HG03097 (cell line): ENCODE data around the gene ARHGEF7.

Experiments
- ATAC-seq: cut with Tn5 transposase; IDR thresholded peaks from one replicate; pipeline ENCODE4 v1.9.1; 2021; ENCODE audit not compliant: unreplicated experiment, low FRiP score

Gene ARHGEF7

DNA sequence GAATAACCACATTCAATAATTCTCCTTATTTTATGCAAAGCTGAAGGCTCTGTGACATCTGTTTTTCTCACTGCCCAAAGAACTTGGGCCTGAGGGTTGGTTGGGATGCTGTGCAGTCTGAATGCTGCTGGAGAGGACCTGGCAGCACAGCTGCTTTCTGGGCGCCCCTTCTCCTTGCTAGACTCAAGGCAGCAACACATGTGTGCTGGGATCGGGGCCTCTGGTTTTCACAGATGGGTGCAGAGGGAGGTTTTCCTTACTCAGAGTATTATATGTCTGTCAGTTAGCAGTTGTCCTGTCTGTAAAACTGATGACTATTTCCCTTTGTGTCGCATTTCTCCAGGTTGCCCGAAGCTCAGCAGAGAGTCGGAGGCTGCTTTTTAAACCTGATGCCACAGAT is 152.1 kb downstream of the ARHGEF7 start:
- no peak for ATAC-seq

DNA sequence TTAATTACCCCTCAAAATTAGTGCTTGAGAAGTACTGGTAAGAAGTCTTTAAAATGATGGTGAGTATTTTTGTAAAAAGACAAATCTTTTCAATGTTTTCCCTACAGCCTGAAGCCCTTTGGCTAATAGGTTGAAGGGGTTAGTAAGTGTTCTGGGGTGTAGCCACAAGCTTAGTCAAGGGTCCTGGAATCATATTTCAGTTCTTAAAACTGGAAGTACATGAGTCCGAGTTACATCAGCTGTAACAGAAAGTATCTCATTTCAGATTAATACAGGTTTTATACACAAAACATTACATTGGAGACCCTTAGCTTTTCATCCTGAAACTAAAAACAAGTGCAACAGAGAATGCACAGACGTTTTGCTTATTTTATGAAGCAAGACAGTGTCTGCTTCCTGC is 152.7 kb downstream of the ARHGEF7 start:
- ATAC-seq: no peak

DNA sequence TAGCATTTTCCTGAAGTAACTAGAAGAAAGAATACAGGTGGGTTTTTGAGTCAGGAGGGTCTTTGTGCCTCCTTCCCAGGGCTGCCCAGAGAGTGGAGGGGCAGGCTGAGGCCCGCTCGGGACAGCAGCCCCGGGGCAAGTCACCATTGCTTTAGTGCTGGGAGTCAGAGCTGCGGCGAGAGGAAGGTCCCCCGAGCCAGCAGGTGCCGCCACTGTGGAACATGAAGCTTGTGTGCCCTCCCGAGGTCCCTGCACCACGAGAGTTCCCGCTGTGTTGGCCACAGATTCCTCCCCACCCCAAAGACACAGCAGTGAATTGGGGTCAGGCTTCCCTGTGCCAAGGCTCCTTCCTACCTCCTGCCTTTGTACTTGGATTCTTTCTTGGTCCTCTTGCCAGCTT is 154.4 kb downstream of the ARHGEF7 start:
- no peak for ATAC-seq

DNA sequence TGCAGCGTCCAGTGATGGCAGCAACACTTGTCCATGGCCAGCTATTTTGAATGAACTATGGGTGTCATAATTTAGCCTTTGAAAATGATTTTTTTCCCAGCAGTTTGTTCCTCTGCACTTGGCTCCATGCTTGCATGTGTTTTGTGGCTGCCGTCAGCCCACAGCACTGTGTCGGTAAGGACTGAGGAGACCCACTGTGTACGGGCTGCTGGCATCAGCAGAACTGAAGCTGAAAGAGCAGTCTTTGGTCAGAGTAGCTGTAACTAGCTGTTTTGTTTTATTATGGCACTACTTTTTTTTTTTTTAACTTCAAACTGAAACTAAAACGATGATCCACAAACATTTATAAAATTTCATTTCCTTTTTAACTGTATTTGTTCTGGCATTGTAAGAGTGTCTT is 155.0 kb downstream of the ARHGEF7 start:
- ATAC-seq: no peak

DNA sequence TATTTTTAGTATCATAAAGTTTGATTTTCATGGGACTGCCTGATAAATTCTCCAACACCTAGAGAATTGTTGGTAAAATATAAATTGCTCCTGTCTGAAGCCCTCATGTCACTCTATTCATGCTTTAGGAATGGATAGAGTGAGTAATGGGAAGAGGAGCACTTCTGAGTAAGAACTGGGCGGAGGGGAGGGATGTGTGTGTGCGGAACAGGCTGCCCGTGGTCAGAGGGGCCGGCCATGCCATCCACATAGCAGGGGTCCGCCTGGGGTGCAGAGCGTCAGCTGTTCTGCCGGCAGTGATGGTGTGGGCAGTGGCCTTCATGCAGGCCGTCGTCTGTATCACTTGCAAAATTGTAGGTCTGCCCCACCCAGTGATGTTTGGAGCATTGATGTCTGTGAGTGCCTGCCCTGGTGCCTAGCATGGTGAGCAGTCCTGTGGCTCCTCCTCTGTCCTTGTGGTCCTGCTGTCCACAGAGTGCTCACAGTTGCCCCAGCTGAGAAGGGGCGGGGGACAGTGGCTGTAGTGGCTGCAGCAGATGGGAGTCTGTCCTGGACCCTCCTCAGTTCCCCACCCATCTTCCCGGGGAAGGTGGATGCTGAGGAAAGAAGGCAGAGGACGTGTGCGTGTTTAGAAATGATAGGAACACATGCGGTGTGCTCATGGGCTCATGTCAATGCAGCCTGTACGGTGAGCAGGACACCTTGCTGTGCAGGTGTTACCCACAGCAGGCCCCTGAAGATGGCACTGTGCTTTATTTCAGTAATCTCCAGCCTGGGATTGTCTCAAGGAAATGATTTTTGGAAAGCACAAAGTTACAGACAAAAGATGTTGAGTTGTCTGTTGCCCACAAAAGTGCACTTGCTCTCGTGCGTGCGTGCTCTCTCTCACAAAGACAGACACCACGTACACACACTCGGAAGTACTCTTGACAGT is 155.9 kb downstream of the ARHGEF7 start:
- no peak for ATAC-seq

DNA sequence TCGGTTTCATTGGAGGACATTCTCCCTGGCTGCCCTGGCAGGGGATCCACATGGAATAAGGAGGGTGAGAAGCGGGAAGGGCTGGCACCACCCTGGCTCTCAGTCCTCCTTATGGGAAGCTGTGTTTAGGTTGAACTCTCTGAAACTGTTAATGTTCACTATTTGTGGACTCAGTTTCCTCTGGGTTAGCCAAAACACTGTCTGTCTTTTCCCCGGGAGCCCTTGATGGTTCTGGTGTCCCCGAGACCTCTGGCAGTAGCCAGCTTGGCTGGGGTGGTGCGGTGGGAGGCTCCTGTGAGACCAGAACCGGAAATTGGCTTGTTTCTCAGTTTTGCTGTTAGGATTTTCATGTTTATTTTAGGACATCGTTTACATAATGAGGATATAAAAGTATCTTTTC is 157.0 kb downstream of the ARHGEF7 start:
- ATAC-seq: no peak

DNA sequence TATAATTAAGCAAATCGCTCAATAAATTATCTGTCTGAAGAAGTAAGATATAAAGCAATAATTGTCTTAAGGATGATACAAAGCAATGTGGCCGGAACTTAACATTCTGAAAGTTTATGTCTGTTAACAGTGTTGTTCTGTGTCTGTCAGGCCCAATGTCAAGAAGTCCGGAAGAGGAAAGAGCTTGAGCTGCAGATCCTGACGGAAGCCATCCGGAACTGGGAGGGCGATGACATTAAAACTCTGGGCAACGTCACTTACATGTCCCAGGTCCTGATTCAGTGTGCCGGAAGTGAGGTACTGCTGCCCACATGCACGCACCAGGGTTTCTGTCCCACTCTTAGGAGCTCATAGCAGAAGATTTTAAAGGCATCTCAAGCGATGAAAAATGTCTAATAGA is 160.3 kb downstream of the ARHGEF7 start:
- ATAC-seq: no peak

DNA sequence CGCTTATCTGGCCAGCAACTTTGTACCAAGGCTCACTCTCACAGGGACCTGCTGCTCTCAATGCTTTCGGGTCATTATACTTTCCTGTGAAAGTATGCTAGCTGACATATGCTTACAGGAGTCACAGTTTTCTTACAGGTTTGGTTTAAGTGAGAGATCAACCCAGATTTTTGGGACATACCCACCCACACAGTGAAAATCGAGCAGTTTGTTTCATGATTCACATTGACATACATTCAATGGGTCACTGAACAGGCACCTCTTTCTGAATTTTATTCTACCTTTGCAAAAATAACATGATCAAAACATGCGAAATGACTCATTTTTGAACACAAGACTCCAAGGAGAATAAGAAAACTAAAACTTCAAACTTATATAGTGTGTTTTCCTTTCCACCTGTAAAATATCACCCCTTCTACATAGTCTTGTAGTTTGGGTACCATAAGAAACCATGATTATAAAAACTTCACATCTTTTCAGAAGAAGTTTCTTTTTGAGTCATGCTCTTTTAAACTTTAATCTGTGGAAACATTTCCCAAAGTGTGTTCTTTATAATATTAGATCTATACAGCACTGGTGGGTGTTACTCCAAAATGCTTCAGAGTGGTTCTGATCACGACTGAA is 161.0 kb downstream of the ARHGEF7 start:
- no peak for ATAC-seq

DNA sequence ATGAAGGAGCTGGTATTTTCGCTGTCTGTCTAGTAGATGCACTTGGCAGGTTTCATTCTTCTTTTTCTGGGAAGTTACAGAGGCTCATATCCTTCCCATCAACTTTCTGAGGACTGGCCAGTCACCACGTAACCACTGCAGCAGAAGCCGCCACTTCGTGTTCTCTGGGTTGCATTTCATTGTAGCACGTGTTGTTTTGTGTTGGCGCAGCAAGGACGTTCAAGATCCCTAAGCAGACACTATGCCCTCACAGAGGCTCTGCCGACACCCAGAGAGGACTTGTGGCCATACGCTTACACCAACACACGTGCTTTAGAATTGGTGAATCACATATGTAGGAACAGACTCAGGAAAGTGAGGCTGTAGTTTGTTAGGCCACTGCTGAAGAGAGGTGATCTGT is 163.1 kb downstream of the ARHGEF7 start:
- ATAC-seq: no peak

DNA sequence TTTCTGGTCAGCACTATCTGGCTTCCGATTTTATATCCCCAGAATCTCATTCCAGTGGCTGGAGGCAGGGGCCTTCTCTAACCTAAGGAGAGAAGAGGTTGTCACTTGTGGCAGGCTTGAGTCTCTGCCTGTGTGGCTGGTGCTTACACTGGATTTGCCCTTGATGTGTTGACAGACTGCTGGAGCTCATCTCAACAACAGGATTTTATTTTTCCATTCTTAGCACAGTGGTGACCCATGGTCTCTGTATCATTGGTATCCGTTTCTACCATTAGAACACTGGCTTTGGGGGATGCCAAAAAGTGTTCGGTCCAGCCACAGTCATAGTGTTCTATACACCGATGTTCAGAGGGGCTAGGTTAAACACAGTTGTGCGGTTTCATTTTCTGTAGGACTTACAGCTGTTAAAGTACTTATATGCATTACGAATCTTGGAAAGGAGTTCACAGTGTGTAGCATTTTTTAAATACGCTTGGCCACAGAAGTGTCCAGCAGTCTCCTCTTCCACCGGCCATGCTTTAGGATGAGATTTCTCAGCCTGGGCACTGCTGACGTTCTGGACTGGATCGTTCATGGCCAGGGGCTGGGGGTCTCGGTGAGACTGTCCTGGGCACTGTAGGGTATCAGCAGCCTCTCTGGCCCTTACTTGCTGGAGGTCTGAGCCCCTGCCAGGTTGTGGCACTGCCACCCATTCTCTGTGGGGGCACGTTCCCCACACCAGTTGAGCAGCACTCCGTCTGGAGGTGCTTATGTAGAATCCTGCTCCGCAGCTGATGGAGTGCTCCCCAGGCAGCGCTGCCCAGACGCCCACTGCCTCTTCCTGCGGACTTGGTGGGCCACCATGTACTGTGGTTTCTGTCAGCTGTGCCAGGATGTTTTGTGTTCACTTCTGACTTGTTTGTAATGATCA is 163.9 kb downstream of the ARHGEF7 start:
- no peak for ATAC-seq

DNA sequence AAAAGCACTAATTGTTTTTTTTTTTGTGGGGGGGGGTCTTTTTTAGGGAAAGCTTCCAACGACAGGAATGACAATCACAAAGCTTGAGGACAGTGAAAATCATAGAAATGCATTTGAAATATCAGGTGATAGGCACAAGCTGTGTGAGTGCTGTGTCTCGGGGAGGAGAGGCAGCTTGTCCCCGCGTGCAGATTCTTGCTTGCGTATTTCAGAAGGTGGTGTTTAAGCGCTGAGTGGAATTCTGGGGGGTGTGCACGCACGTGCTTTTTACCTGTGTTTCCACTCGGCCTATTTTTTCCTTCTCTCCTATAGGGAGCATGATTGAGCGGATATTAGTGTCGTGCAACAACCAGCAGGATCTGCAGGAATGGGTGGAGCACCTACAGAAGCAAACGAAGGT is 165.1 kb downstream of the ARHGEF7 start:
- ATAC-seq: no peak

DNA sequence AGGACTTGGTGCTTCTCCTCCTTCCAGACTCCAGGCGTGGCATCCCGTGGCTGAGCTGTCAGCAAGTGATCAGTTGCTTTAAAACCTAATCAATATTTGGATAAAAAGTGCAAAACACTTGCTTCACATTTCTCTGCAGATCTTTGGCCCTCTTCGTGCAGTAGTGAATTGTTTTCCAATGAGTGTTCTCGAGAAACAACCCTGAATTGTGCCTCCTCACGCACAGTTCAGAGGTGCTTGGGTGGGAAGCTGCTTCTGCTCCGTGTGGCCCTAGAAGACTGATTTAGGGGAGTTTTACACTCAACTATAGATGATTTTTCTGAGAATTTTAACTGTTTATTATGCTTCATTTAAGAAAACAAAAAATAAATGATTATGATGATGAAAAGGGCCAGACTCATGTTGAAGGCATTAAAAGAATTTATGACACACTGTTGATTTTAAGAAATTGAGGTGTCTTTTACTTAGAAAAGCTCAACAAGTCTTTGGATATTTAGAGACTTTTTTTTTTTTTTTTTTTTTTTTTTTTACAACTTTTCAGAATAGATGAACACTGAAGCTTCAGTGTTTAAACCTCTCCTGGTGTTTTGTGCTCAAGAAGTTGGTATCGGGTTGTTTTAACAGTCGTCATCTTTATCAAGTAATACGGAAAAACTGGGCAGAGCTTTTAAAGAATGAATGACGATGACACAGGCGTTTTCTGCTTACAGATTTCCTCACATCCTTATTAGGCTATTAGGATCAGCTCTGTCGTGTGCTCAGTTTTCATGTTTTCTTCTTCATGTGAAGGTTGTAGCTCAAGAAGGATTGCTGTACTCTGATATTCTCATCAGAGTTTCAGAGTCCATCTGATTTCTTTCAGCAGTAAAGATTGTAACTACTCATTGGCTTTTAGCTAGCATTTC is 165.8 kb downstream of the ARHGEF7 start:
- ATAC-seq: no peak

DNA sequence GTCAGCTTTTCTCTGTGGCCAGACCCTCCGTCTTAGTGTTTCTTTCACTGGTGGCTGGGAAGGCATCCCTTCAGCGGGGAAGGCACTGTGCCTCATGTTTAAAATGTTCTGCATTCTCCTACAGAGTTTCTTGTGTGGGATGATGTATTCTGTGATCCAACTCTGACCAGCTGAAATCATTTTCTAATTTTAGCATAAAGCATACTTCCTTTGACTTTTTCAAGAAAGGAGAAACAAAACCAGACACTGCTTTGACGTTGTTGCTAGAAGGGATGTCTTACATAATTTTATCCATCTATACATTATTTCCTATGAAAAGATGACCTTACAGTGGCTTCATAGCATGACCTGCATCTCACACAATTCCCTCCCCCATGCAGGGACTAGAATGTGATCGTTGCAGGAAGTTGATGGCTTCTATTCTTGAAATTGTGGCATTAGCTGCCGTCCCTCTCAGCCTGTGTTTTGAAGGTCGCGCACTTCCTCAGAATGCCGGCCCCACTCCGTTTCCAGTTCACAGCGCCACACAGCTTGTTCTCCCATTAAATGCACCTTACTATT is 166.7 kb downstream of the ARHGEF7 start:
- no peak for ATAC-seq

DNA sequence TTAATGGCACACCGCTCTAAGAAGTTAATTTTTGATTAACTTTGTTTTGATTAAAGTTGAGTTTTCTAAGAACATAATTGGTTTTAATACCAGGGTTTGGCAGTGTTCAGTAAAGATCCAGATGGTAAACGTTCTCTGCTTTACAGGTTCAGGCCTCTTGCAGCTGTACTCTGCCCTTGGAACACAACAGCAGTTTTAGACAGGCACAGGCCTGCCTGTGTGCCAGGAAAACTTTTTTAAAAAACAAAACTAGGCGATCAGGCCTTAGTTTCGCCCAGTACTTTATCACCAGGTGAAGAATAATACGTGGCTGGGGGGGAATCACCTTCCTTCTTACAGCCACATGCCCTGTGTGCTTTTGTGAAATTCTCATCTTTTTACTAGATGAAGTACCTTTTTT is 167.3 kb downstream of the ARHGEF7 start:
- ATAC-seq: no peak

DNA sequence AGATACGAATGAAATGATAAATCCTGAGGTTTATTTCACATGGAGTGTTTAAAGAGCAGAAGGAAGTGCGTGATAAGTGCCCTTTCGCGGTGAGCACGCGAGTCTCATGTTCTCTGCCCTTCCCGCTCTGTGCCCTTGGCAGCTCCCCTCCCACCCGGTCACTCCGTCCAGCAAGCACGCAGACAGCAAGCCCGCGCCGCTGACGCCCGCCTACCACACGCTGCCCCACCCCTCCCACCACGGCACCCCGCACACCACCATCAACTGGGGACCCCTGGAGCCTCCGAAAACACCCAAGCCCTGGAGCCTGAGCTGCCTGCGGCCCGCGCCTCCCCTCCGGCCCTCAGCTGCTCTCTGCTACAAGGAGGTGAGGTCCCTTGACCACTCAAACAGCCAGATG is 167.9 kb downstream of the ARHGEF7 start:
- no peak for ATAC-seq

DNA sequence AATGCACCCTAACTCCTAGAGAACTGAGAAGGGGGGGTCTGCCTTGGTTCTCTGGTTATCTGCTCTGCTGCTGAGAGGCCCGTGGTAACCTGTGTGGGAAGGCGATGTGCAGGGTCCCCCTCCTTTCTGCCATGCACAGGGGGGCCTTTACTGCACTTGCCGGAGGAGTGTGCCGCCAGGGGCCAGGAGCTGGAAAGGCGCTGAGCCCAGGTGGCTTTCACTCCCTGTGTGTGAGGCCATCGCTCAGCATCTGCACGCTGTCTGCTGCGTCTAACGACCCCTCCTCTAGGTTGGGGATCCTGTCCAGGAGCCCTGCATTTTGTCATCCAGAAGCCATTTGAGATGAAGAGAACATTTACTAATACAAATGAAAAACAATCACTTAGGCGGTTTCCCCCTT is 168.3 kb downstream of the ARHGEF7 start:
- ATAC-seq: no peak

DNA sequence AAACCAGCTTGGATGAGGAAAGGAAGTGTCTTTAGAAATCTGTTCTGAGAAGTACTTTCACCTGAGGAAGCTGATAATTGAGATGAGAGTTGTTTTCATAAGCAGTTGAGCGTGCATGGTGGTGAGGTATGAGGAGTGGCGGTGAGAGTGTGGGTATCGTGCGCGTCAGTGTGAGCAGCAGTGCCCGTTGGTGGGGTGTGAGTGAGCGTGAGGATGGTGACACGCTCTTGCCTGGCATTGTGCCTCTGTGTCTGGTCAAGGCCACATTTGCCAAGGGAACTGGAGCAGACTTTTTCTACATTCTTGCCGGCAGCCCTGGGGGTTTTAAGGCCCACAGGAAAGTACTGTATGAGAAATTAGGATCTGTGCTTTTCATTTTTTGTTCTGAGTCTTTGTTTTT is 168.9 kb downstream of the ARHGEF7 start:
- no peak for ATAC-seq

DNA sequence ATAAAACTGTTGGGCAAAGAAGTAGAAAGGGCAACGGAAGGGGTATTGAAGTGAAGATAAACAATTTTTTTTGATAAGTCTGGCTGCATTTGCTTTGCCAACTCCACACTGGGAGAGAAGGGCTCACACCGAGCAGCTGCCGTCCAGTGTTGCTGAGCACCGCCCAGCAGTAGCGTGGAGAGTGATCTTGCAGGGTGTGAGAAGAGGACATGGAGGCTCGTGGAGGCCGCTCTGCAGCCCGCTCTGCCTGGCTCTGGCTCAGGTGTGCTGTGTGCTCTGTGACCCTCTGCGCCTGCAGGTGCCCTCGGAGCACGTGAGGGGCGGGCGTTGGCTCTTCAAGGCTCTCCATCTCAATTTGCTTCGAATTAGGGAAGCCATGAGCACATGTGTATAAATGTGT is 169.5 kb downstream of the ARHGEF7 start:
- no peak for ATAC-seq

DNA sequence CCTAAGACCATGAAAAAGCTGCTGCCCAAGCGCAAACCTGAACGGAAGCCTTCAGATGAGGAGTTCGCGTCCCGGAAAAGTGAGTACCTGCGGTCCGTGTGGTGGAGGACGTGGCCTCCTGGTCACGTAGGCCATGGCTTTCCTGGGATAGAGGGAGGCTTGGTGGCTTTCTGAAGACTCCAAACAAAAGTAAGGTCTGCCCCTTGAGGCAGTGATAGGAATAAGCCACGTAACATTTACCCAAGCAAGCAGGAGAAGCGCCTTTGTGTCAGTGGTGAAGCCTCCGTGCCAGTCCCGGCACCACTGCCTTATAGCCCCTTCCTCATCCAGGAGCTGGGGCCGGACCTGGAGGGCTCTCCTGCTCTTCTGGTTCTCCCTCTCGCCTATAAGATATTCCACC is 171.1 kb downstream of the ARHGEF7 start:
- no peak for ATAC-seq

DNA sequence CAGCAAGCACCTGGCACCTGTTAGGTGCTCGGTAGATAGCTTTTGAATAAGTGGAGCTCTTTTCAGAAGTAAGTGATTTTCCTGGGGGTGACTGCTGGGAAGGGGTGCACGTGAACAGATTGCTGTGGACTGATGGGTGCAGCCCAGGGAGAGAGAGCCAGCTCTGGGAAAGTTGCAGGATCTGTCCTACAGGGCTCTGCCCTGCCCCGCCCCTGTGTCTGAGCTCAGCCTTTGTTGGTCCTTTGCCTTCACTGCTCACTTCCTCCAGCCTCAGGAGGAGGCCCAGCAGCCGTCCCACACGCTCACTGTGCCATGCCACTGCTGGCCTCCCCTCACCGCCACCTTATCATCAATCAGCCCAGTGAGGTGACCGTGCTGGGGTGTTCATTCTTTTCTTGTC is 171.6 kb downstream of the ARHGEF7 start:
- no peak for ATAC-seq
